SH-SY5Y (cell line): ENCODE results near the gene NF1.

Experiments
- GATA2 ChIP-seq: IDR thresholded peaks from 2 replicates; pipeline ENCODE4 v1.6.1; 2011; ENCODE audit warnings: mild to moderate bottlenecking, low read depth, low read length
- GATA3 ChIP-seq: IDR thresholded peaks from 2 replicates; pipeline ENCODE4 v1.6.1; 2011; ENCODE audit warnings: low read depth, mild to moderate bottlenecking, low read length, moderate library complexity

GRCh38 chr17:31275116-31275515 is 180.3 kb downstream of the NF1 start:
- TF ChIP-seq GATA3: no peak
- TF ChIP-seq GATA2: no peak
